ENCODE measurements around the gene EMX1.

The EMX1 gene

GRCh38 chr2:72926368-72926767, 9.0 kb downstream of the EMX1 start:
- no peak for DNase-seq

- DNase-seq = no peak
These were observed 9.6 kb downstream of the EMX1 start for GRCh38 chr2:72926811-72927465.

- DNase-seq = no peak
These were observed 10.6 kb downstream of the EMX1 start for GRCh38 chr2:72927619-72928550.

- DNase-seq = no peak
These were observed 11.7 kb downstream of the EMX1 start for GRCh38 chr2:72929010-72929409.

- no peak for DNase-seq
These were observed 14.1 kb downstream of the EMX1 start for GRCh38 chr2:72931280-72931910.

GRCh38 chr2:72932045-72932740, 14.9 kb downstream of the EMX1 start:
- DNase-seq = no peak

GRCh38 chr2:72932805-72933204, 15.5 kb downstream of the EMX1 start:
- DNase-seq = no peak

GRCh38 chr2:72933207-72933606, 15.9 kb downstream of the EMX1 start:
- no peak for DNase-seq

- DNase-seq = no peak
These were observed 16.4 kb downstream of the EMX1 start for GRCh38 chr2:72933646-72934151.

- no peak for DNase-seq
These were observed 17.6 kb downstream of the EMX1 start for GRCh38 chr2:72934683-72935610.

GRCh38 chr2:72935611-72935957, 18.3 kb downstream of the EMX1 start:
- no peak for DNase-seq

- DNase-seq = no peak
These were observed 19.5 kb downstream of the EMX1 start for GRCh38 chr2:72936660-72937355.

- DNase-seq = no peak
These were observed 20.0 kb downstream of the EMX1 start for GRCh38 chr2:72937356-72937669.

GRCh38 chr2:72938455-72938854, 21.1 kb downstream of the EMX1 start:
- DNase-seq = no peak

GRCh38 chr2:72940361-72940760, 23.0 kb downstream of the EMX1 start:
- DNase-seq = no peak

- DNase-seq = no peak
These were observed 23.5 kb downstream of the EMX1 start for GRCh38 chr2:72940786-72941185.

- DNase-seq = no peak
These were observed 25.0 kb downstream of the EMX1 start for GRCh38 chr2:72942293-72942692.

GRCh38 chr2:72942881-72943418, 25.6 kb downstream of the EMX1 start:
- DNase-seq = no peak

- DNase-seq = no peak
These were observed 26.4 kb downstream of the EMX1 start for GRCh38 chr2:72943540-72944395.

GRCh38 chr2:72944804-72945449, 27.6 kb downstream of the EMX1 start:
- DNase-seq = no peak
